HG02981 (cell line): Measurements from ENCODE around the gene RING1.

Experiments used
- ATAC-seq: cut with Tn5 transposase; IDR thresholded peaks from one replicate; pipeline ENCODE4 v1.9.1; 2021; ENCODE audit warnings: mild to moderate bottlenecking, moderate library complexity; ENCODE audit not compliant: unreplicated experiment

Gene RING1

GRCh38 chr6:33171880-33172687 is 36.2 kb upstream of the RING1 start:
- ATAC-seq = no peak

- no peak for ATAC-seq
Observed at GRCh38 chr6:33172688-33173534, 35.4 kb upstream of the RING1 start.

GRCh38 chr6:33173535-33174180 is 34.6 kb upstream of the RING1 start:
- no peak for ATAC-seq

GRCh38 chr6:33174784-33175183 is 33.5 kb upstream of the RING1 start:
- ATAC-seq = no peak

GRCh38 chr6:33175436-33176069 is 32.7 kb upstream of the RING1 start:
- ATAC-seq = no peak

- no peak for ATAC-seq
Observed at GRCh38 chr6:33176906-33177305, 31.4 kb upstream of the RING1 start.

GRCh38 chr6:33177552-33178446 is 30.5 kb upstream of the RING1 start:
- no peak for ATAC-seq

- no peak for ATAC-seq
Observed at GRCh38 chr6:33178755-33179475, 29.4 kb upstream of the RING1 start.

GRCh38 chr6:33181141-33181540 is 27.2 kb upstream of the RING1 start:
- no peak for ATAC-seq

GRCh38 chr6:33183071-33183683 is 25.1 kb upstream of the RING1 start:
- no peak for ATAC-seq

- ATAC-seq = no peak
Observed at GRCh38 chr6:33185190-33185589, 23.1 kb upstream of the RING1 start.

GRCh38 chr6:33185654-33186187 is 22.6 kb upstream of the RING1 start:
- ATAC-seq = no peak

- no peak for ATAC-seq
Observed at GRCh38 chr6:33187809-33188208, 20.5 kb upstream of the RING1 start.

- ATAC-seq = no peak
Observed at GRCh38 chr6:33189164-33189563, 19.1 kb upstream of the RING1 start.

- no peak for ATAC-seq
Observed at GRCh38 chr6:33189625-33190448, 18.5 kb upstream of the RING1 start.

GRCh38 chr6:33190504-33191107 is 17.7 kb upstream of the RING1 start:
- ATAC-seq = no peak

- no peak for ATAC-seq
Observed at GRCh38 chr6:33191383-33192104, 16.8 kb upstream of the RING1 start.
